WTC11 (cell line): Measurements from ENCODE around the gene ELMO1.

Experiments used
- AFF4 ChIP-seq: sonication (generic); formaldehyde crosslinking; IDR thresholded peaks from 2 replicates; pipeline ENCODE4 v1.8.1; 2023; ENCODE audit warnings: mild to moderate bottlenecking, missing genetic modification reagents, borderline replicate concordance
- CTCF ChIP-seq: fragments of 200-600 bp; IDR thresholded peaks from 2 replicates; pipeline ENCODE4 v1.8.0; 2022; ENCODE audit warnings: antibody characterized with exemption
- E2F5 ChIP-seq: sonication (generic); formaldehyde crosslinking; IDR thresholded peaks from 2 replicates; pipeline ENCODE4 v1.8.1; 2022; ENCODE audit warnings: mild to moderate bottlenecking, moderate library complexity, missing genetic modification reagents
- ELF4 ChIP-seq: sonication (generic); formaldehyde crosslinking; IDR thresholded peaks from 2 replicates; pipeline ENCODE4 v1.8.1; 2022; ENCODE audit warnings: low read depth, mild to moderate bottlenecking, moderate library complexity, missing genetic modification reagents
- JUN ChIP-seq: sonication (generic); formaldehyde crosslinking; IDR thresholded peaks from 2 replicates; pipeline ENCODE4 v1.8.0; 2023; ENCODE audit warnings: mild to moderate bottlenecking, missing genetic modification reagents
- KAT7 ChIP-seq: sonication (generic); formaldehyde crosslinking; IDR thresholded peaks from 2 replicates; pipeline ENCODE4 v1.8.1; 2023; ENCODE audit warnings: missing genetic modification reagents, mild to moderate bottlenecking, borderline replicate concordance
- TP53 ChIP-seq: sonication (generic); formaldehyde crosslinking; IDR thresholded peaks from 2 replicates; pipeline ENCODE4 v1.8.1; 2023; ENCODE audit warnings: mild to moderate bottlenecking, missing genetic modification reagents
- ZNF263 ChIP-seq: sonication (generic); formaldehyde crosslinking; IDR thresholded peaks from 2 replicates; pipeline ENCODE4 v1.8.1; 2022; ENCODE audit warnings: low read depth, mild to moderate bottlenecking, moderate library complexity, missing genetic modification reagents
- ZNF416 ChIP-seq: fragments of 250-450 bp; sonication (Bioruptor Pico); IDR thresholded peaks from 2 replicates; pipeline ENCODE4 v1.9.0; 2021; ENCODE audit warnings: mild to moderate bottlenecking, inconsistent platforms

GRCh38 chr7:37365405-37365804, 83.3 kb downstream of the ELMO1 start:
- TF ChIP-seq ZNF263, result no peak
- no peak for TF ChIP-seq CTCF
- TF ChIP-seq TP53, result no peak
- no peak for TF ChIP-seq AFF4 (CRISPR knock-in tag)
- no peak for TF ChIP-seq ELF4 (CRISPR knock-in tag)
- no peak for TF ChIP-seq ZNF416 (CRISPR knock-in tag)
- no peak for TF ChIP-seq KAT7
- no peak for TF ChIP-seq JUN (CRISPR knock-in tag)
- TF ChIP-seq E2F5 (CRISPR knock-in tag), result no peak
